Pulmonary artery endothelial cell (primary cell): ENCODE data around the gene HPSE2. TPM values are rescaled to one million over a fixed set of nuclear protein-coding genes. Genes with fewer than 3 reads are reported as not detected.
"Not testable (repeated sequence)": the region's sequence is repeated elsewhere in the genome, so short reads cannot be mapped to it uniquely, and the experiment has no call there.

Source experiments
- DNase-seq: peaks from one replicate; pipeline ENCODE4 v3.0.0-alpha.2; 2011; ENCODE audit warnings: low read depth, low spot score
- total RNA-seq: library from RNA; depleted of rRNA; stranded (reverse); fragments of >200 nt; gene quantifications from 2 replicates; pipeline ENCODE4 v1.2.3, GENCODE V29; 2014

Gene HPSE2
- total RNA-seq, 1 donor from 2014 or later, result not detected

- no peak for DNase-seq
These were observed 659.6 kb downstream of the HPSE2 start for GRCh38 chr10:98576096-98576495.

GRCh38 chr10:98572594-98572993, 663.1 kb downstream of the HPSE2 start:
- no peak for DNase-seq

- no peak for DNase-seq
These were observed 664.8 kb downstream of the HPSE2 start for GRCh38 chr10:98570834-98571233.

GRCh38 chr10:98569853-98570252, 665.8 kb downstream of the HPSE2 start:
- no peak for DNase-seq

GRCh38 chr10:98568551-98568950, 667.1 kb downstream of the HPSE2 start:
- no peak for DNase-seq

- no peak for DNase-seq
These were observed 668.1 kb downstream of the HPSE2 start for GRCh38 chr10:98567391-98568133.

GRCh38 chr10:98563811-98564210, 671.8 kb downstream of the HPSE2 start:
- DNase-seq, result no peak

- DNase-seq, result no peak
These were observed 675.1 kb downstream of the HPSE2 start for GRCh38 chr10:98560565-98560964.

GRCh38 chr10:98556061-98556460, 679.6 kb downstream of the HPSE2 start:
- DNase-seq, result no peak

- no peak for DNase-seq
These were observed 680.5 kb downstream of the HPSE2 start for GRCh38 chr10:98555021-98555619.

GRCh38 chr10:98541561-98541960, 694.1 kb downstream of the HPSE2 start:
- not testable (repeated sequence) for DNase-seq

GRCh38 chr10:98539578-98539977, 696.1 kb downstream of the HPSE2 start:
- no peak for DNase-seq

GRCh38 chr10:98538472-98538871, 697.2 kb downstream of the HPSE2 start:
- no peak for DNase-seq

- no peak for DNase-seq
These were observed 699.1 kb downstream of the HPSE2 start for GRCh38 chr10:98536551-98536950.

GRCh38 chr10:98533746-98534445, 701.8 kb downstream of the HPSE2 start:
- no peak for DNase-seq

- DNase-seq, result no peak
These were observed 702.4 kb downstream of the HPSE2 start for GRCh38 chr10:98533241-98533640.

- no peak for DNase-seq
These were observed 706.9 kb downstream of the HPSE2 start for GRCh38 chr10:98528805-98529183.

GRCh38 chr10:98528166-98528804, 707.4 kb downstream of the HPSE2 start:
- DNase-seq, result no peak

GRCh38 chr10:98525969-98526368, 709.7 kb downstream of the HPSE2 start:
- DNase-seq, result no peak

- no peak for DNase-seq
These were observed 711.5 kb downstream of the HPSE2 start for GRCh38 chr10:98524124-98524523.

GRCh38 chr10:98519841-98520240, 715.8 kb downstream of the HPSE2 start:
- DNase-seq, result no peak

- no peak for DNase-seq
These were observed 718.0 kb downstream of the HPSE2 start for GRCh38 chr10:98517672-98518071.
